ENCODE data around the gene TUBA1C.

The TUBA1C gene

GRCh38 chr12:49231878-49232655 is 32.8 kb upstream of the TUBA1C start:
- Histone ChIP-seq H3K27ac (peak overlapping the region; percentile 51), H3K4me3 (ENCODE audit: low read depth, low read length) (no peak overlapping the region), H3K36me3 (replicated peaks) (no peaks in the 10 kb centered on the region), H3K27me3 (replicated peaks) (no peaks in the 10 kb centered on the region)
- TF ChIP-seq, protein P1, sequence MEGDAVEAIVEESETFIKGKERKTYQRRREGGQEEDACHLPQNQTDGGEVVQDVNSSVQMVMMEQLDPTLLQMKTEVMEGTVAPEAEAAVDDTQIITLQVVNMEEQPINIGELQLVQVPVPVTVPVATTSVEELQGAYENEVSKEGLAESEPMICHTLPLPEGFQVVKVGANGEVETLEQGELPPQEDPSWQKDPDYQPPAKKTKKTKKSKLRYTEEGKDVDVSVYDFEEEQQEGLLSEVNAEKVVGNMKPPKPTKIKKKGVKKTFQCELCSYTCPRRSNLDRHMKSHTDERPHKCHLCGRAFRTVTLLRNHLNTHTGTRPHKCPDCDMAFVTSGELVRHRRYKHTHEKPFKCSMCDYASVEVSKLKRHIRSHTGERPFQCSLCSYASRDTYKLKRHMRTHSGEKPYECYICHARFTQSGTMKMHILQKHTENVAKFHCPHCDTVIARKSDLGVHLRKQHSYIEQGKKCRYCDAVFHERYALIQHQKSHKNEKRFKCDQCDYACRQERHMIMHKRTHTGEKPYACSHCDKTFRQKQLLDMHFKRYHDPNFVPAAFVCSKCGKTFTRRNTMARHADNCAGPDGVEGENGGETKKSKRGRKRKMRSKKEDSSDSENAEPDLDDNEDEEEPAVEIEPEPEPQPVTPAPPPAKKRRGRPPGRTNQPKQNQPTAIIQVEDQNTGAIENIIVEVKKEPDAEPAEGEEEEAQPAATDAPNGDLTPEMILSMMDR (IDR thresholded peaks at IDR 0.05; ENCODE audit: low read depth, low read length, missing control alignments), result no peak
- in situ Hi-C loops (cut with HindIII; ENCODE audit: low pct_ligation_motif_present, low sequenced_read_pairs), result no loop called here
- DNase-seq, result no peak

GRCh38 chr12:49232940-49233841 is 31.7 kb upstream of the TUBA1C start:
- in situ Hi-C loops (cut with HindIII; ENCODE audit: low pct_ligation_motif_present, low sequenced_read_pairs), result no loop called here
- Histone ChIP-seq H3K36me3 (replicated peaks) (no peaks in the 10 kb centered on the region), H3K27ac (peak overlapping the region; percentile 51), H3K4me3 (ENCODE audit: low read depth, low read length) (peak overlapping the region; percentile 35), H3K27me3 (replicated peaks) (no peaks in the 10 kb centered on the region)
- peak; percentile 62 for DNase-seq
- TF ChIP-seq, protein P1 (IDR thresholded peaks at IDR 0.05; ENCODE audit: low read depth, low read length, missing control alignments), result peak; percentile 58

DNA sequence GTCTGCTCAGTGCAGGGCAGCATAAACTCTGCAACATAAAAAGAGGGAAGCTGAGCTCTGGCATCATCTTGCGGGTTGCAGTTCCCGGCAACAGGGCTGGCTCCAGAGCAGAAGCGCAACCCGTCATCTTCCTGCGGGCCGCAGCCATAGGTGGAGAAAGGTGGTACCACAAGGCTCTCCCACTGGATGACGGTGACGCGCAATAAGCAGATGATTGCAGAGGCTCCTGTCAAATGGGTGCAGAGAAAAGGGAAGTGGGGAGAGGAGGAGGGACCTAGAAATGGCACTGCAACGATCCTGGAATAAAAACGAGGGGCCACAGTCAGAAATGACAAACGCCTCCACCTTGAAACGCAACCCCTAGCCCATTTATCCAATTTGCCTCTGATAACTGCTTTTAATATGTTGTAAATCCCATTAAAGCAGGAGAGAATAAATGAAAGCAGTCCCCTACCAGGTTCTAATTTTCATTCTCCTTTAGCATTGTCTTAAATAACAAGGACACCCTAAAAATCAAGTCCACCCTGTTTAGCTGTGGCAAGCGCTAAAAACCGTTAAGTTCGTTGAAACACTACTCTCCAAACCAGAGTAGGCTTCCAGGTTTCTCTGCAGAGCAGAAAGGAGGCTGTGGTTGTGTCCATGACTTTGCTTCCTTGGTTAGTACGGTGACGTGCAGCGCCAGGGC is 30.9 kb upstream of the TUBA1C start:
- in situ Hi-C loops (cut with HindIII; ENCODE audit: low pct_ligation_motif_present, low sequenced_read_pairs), result no loop called here
- H3K4me3 ChIP-seq (ENCODE audit: low read depth, low read length), result peak overlapping the region; percentile 15
- TF ChIP-seq, protein P1 (IDR thresholded peaks at IDR 0.05; ENCODE audit: low read depth, low read length, missing control alignments), result no peak
- no peak for DNase-seq
- no peaks in the 10 kb centered on the region for H3K27me3 ChIP-seq (replicated peaks)
- H3K36me3 ChIP-seq (replicated peaks), result no peaks in the 10 kb centered on the region
- peak overlapping the region; percentile 70 for H3K27ac ChIP-seq

GRCh38 chr12:49236423-49236822 is 28.5 kb upstream of the TUBA1C start:
- in situ Hi-C loops (cut with HindIII; ENCODE audit: low pct_ligation_motif_present, low sequenced_read_pairs), result no loop called here

GRCh38 chr12:49243631-49244030 is 21.3 kb upstream of the TUBA1C start:
- H3K27me3 ChIP-seq (replicated peaks), result no peaks in the 10 kb centered on the region
- TF ChIP-seq, protein P1 (IDR thresholded peaks at IDR 0.05; ENCODE audit: low read depth, low read length, missing control alignments), result no peak
- peak overlapping the region; percentile 88 for H3K27ac ChIP-seq
- H3K4me3 ChIP-seq (ENCODE audit: low read depth, low read length), result no peak overlapping the region
- DNase-seq, result no peak
- in situ Hi-C loops (cut with HindIII; ENCODE audit: low pct_ligation_motif_present, low sequenced_read_pairs), result no loop called here
- no peaks in the 10 kb centered on the region for H3K36me3 ChIP-seq (replicated peaks)

More at GRCh38 chr12:49236423-49236822, 28.5 kb upstream of the TUBA1C start:
- TF ChIP-seq, protein P1 (IDR thresholded peaks at IDR 0.05; ENCODE audit: low read depth, low read length, missing control alignments), result no peak
- H3K27ac ChIP-seq, result no peak overlapping the region
- H3K36me3 ChIP-seq (replicated peaks), result no peaks in the 10 kb centered on the region
- no peak for DNase-seq
- no peaks in the 10 kb centered on the region for H3K27me3 ChIP-seq (replicated peaks)
- H3K4me3 ChIP-seq (ENCODE audit: low read depth, low read length), result no peak overlapping the region
